Liver (tissue), 9 donors: Measurements from ENCODE around the gene CHMP4A. TPM values are rescaled to one million over a fixed set of nuclear protein-coding genes. Genes with fewer than 3 reads are reported as not detected.

Experiments used
- DNase-seq: peaks from one replicate; pipeline ENCODE4 v3.0.0-alpha.2; 2017; ENCODE audit warnings: low spot score
- H3K27ac ChIP-seq, 2 donors: one replicate each; pipeline ENCODE4 v1.7.0; 2013; ENCODE audit warnings: inconsistent platforms in 2 of 2, low read length in 2 of 2, control low read depth in 1 of 2, low read depth in 1 of 2, mild to moderate bottlenecking in 1 of 2
- H3K27me3 ChIP-seq, 4 donors: one replicate each; pipeline versions ENCODE4 v1.6.1 to v1.7.0; 2013; ENCODE audit warnings: low read length in 3 of 4, inconsistent platforms in 1 of 4, mild to moderate bottlenecking in 1 of 4, moderate library complexity in 1 of 4; ENCODE audit not compliant: control insufficient read depth in 4 of 4, insufficient read depth in 4 of 4
- H3K36me3 ChIP-seq, 4 donors: one replicate each; pipeline versions ENCODE4 v1.6.1 to v1.7.0; 2013; ENCODE audit warnings: low read length in 3 of 4, mild to moderate bottlenecking in 3 of 4, low read depth in 1 of 4, moderate library complexity in 1 of 4; ENCODE audit not compliant: control insufficient read depth in 4 of 4, insufficient read depth in 3 of 4
- H3K4me1 ChIP-seq, 4 donors: one replicate each; pipeline versions ENCODE4 v1.6.1 to v1.7.0; 2013; ENCODE audit warnings: low read length in 3 of 4, mild to moderate bottlenecking in 3 of 4, moderate library complexity in 1 of 4; ENCODE audit not compliant: control insufficient read depth in 4 of 4, insufficient read depth in 4 of 4
- H3K4me3 ChIP-seq, 3 donors: one replicate each; pipeline versions ENCODE4 v1.6.1 to v1.7.0; 2013; ENCODE audit warnings: low read length in 3 of 3, control low read depth in 1 of 3, low read depth in 1 of 3, mild to moderate bottlenecking in 1 of 3
- H3K9ac ChIP-seq, 2 donors: one replicate each; pipeline ENCODE4 v1.7.0; 2013; ENCODE audit warnings: low read length in 2 of 2, mild to moderate bottlenecking in 2 of 2, moderate library complexity in 2 of 2, control low read depth in 1 of 2, low read depth in 1 of 2
- H3K9me3 ChIP-seq, 4 donors: one replicate each; pipeline versions ENCODE4 v1.6.1 to v1.7.0; 2013; ENCODE audit warnings: low read length in 3 of 4; ENCODE audit not compliant: control insufficient read depth in 4 of 4
- ATF3 ChIP-seq: IDR thresholded peaks from 2 replicates; pipeline ENCODE4 v1.6.1; 2016; ENCODE audit warnings: antibody characterized with exemption
- EGR1 ChIP-seq, 2 donors: IDR thresholded peaks; 2 replicates each; pipeline ENCODE4 v1.6.1; 2016 to 2018; ENCODE audit warnings: antibody characterized with exemption in 2 of 2, low read depth in 2 of 2
- FOXA1 ChIP-seq: IDR thresholded peaks from 2 replicates; pipeline ENCODE4 v1.6.1; 2016; ENCODE audit warnings: antibody characterized with exemption
- FOXA2 ChIP-seq: IDR thresholded peaks from 2 replicates; pipeline ENCODE4 v1.6.1; 2016; ENCODE audit warnings: antibody characterized with exemption
- GABPA ChIP-seq, 2 donors: IDR thresholded peaks in 1 of 2; conservative IDR thresholded peaks in 1 of 2; 2 replicates each; pipeline ENCODE4 v1.6.1; 2016; ENCODE audit warnings: antibody characterized with exemption in 2 of 2, mild to moderate bottlenecking in 1 of 2, moderate library complexity in 1 of 2
- HNF4A ChIP-seq, 2 donors: conservative IDR thresholded peaks; 2 replicates each; pipeline ENCODE4 v1.6.1; 2016; ENCODE audit warnings: antibody characterized with exemption in 2 of 2, mild to moderate bottlenecking in 2 of 2
- HNF4G ChIP-seq: IDR thresholded peaks from 2 replicates; pipeline ENCODE4 v1.6.1; 2016; ENCODE audit warnings: antibody characterized with exemption
- JUND ChIP-seq, 2 donors: IDR thresholded peaks; 2 replicates each; pipeline ENCODE4 v1.6.1; 2016; ENCODE audit warnings: antibody characterized with exemption in 2 of 2
- MAX ChIP-seq: IDR thresholded peaks from 2 replicates; pipeline ENCODE4 v1.6.1; 2016; ENCODE audit warnings: antibody characterized with exemption
- NR2F2 ChIP-seq: IDR thresholded peaks from 2 replicates; pipeline ENCODE4 v1.6.1; 2016; ENCODE audit warnings: antibody characterized with exemption
- RAD21 ChIP-seq, 2 donors: IDR thresholded peaks; 2 replicates each; pipeline ENCODE4 v1.6.1; 2016; ENCODE audit warnings: antibody characterized with exemption in 2 of 2, mild to moderate bottlenecking in 2 of 2
- REST ChIP-seq: IDR thresholded peaks from 2 replicates; pipeline ENCODE4 v1.6.1; 2016; ENCODE audit warnings: antibody characterized with exemption, mild to moderate bottlenecking
- RXRA ChIP-seq, 2 donors: IDR thresholded peaks; 2 replicates each; pipeline ENCODE4 v1.6.1; 2017 to 2018; ENCODE audit warnings: antibody characterized with exemption in 2 of 2, mild to moderate bottlenecking in 1 of 2
- SP1 ChIP-seq: IDR thresholded peaks from 2 replicates; pipeline ENCODE4 v1.6.1; 2018; ENCODE audit warnings: antibody characterized with exemption, mild to moderate bottlenecking
- TAF1 ChIP-seq: conservative IDR thresholded peaks from 2 replicates; pipeline ENCODE4 v1.6.1; 2016; ENCODE audit warnings: antibody characterized with exemption, mild to moderate bottlenecking
- YY1 ChIP-seq: IDR thresholded peaks from 2 replicates; pipeline ENCODE4 v1.6.1; 2016; ENCODE audit warnings: antibody characterized with exemption, mild to moderate bottlenecking
- ZBTB33 ChIP-seq: IDR thresholded peaks from 2 replicates; pipeline ENCODE4 v1.6.1; 2016; ENCODE audit warnings: antibody characterized with exemption
- WGBS: extraction: QIAGEN DNeasy Blood & Tissue Kit; methylation state at CpG from one replicate; pipeline ENCODE4 v1.1.7; 2013; 5-methylcytosine and 5-hydroxymethylcytosine counted together
- polyA plus RNA-seq, 2 donors: library from polyadenylated mRNA; stranded (reverse) in 1 of 2; unstranded in 1 of 2; fragments of 200-250 nt in 1 of 2; fragments of >200 nt in 1 of 2; fragmentation: Nextera tagmentation in 1 of 2; extraction: Ambion mirVana in 1 of 2; gene quantifications; one replicate each; pipeline versions ENCODE4 v1.2.1 to v1.2.3, GENCODE V29; 2013 to 2015
- total RNA-seq, 2 donors: library from RNA; depleted of rRNA; stranded (reverse); fragments of >200 nt; gene quantifications; one replicate each; pipeline ENCODE4 v1.2.3, GENCODE V29; 2014
- TF ChIP-seq, protein P1 (sequence below): fragments of 150-350 bp; IDR thresholded peaks from 2 replicates; pipeline ENCODE4 v1.5.1; 2017; ENCODE audit warnings: improper control_type of control experiment, low read depth, low read length; ENCODE audit not compliant: missing input control
- donor health status: healthy.
- donor health status: healthy.
- donor health status: healthy.
- donor health status: healthy.
- donor health status: healthy.

The CHMP4A gene
- total and polyA plus RNA-seq, 4 donors: 14.6 to 38.7 (median 28.0) TPM

DNA sequence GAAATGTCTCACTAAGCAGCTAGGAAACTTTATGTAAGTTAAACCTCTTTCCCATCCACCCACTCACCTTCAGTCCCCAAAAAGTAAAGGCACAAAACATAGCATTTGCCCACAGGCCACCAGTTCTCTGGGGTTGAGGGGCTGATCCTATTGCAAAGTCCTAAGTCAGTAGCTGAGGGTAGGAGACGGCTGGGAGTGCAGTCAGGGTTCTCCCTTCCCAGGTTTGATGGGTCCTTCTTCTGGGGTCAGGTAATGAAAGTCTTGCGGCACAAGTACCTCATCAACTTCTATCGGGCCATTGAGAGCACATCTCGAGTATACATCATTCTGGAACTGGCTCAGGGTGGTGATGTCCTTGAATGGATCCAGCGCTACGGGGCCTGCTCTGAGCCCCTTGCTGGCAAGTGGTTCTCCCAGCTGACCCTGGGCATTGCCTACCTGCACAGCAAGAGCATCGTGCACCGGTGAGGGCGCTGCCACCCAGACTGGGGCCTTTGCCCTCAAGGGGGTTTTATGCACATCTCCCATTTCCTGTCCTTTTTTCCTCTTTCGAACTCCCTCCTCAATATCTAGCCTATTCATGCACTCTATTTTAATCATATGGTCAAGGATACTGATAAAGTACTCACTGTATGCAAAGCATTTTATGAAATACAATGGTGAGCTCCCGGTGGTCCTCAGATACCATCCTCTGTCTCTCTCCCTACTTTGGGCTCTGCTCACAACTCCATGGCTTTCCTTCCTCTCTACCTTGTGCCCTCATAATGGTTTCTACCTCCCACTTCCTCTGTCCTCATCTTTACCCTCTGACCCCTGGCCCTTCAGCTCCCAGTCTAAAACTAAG, 6.8 kb downstream of the CHMP4A start:
- Histone ChIP-seq H3K27me3 (no peaks in the 10 kb centered on the region), H3K4me1 (no peaks in the 10 kb centered on the region), H3K9ac (no peak overlapping the region), H3K9me3 (no peaks in the 10 kb centered on the region), H3K4me3 (no peak overlapping the region), H3K36me3 (peaks cover 12 to 35% (median 23%) of the 10 kb centered on the region in 4 donors), H3K27ac (no peak overlapping the region)
- WGBS: 98% methylated on average over 11 of the region's 11 CpGs
- DNase-seq: no peak
- TF ChIP-seq SP1 (no peak), ATF3 (no peak), EGR1 (IDR thresholded peaks at IDR 0.05; ENCODE audit: low read depth in 2 of 2) (no peak), RAD21 (IDR thresholded peaks at IDR 0.05) (no peak), NR2F2 (no peak), MAX (no peak), TAF1 (no peak), GABPA (IDR thresholded peaks at IDR 0.05 in 1 of 2, conservative IDR thresholded peaks at IDR 0.05 in 1 of 2) (no peak), FOXA2 (no peak), HNF4G (no peak), JUND (IDR thresholded peaks at IDR 0.05) (no peak), RXRA (IDR thresholded peaks at IDR 0.05) (no peak), HNF4A (conservative IDR thresholded peaks at IDR 0.05) (no peak), REST (no peak), FOXA1 (no peak), ZBTB33 (no peak), YY1 (no peak)
- TF ChIP-seq, protein P1, sequence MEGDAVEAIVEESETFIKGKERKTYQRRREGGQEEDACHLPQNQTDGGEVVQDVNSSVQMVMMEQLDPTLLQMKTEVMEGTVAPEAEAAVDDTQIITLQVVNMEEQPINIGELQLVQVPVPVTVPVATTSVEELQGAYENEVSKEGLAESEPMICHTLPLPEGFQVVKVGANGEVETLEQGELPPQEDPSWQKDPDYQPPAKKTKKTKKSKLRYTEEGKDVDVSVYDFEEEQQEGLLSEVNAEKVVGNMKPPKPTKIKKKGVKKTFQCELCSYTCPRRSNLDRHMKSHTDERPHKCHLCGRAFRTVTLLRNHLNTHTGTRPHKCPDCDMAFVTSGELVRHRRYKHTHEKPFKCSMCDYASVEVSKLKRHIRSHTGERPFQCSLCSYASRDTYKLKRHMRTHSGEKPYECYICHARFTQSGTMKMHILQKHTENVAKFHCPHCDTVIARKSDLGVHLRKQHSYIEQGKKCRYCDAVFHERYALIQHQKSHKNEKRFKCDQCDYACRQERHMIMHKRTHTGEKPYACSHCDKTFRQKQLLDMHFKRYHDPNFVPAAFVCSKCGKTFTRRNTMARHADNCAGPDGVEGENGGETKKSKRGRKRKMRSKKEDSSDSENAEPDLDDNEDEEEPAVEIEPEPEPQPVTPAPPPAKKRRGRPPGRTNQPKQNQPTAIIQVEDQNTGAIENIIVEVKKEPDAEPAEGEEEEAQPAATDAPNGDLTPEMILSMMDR: no peak
